Measurements from ENCODE around the gene GDPD4. TPM values are rescaled to one million over a fixed set of nuclear protein-coding genes. Genes with fewer than 3 reads are reported as not detected.

Gene GDPD4
- total and polyA plus RNA-seq, 2 donors, result 0.02 TPM; not detected in 1

- Histone ChIP-seq H3K4me1 (ENCODE audit: control insufficient read depth in 2 of 2, insufficient read depth in 2 of 2, low read length in 2 of 2) (no peaks in the 10 kb centered on the region), H3K4me3 (ENCODE audit: low read length in 2 of 2) (no peak overlapping the region), H3K36me3 (ENCODE audit: control insufficient read depth in 2 of 2, insufficient read depth in 2 of 2, low read length in 1 of 2) (no peaks in the 10 kb centered on the region), H3K27me3 (ENCODE audit: control insufficient read depth in 2 of 2, insufficient read depth in 1 of 2, low read length in 1 of 2) (no peaks in the 10 kb centered on the region), H3K27ac (ENCODE audit: low read depth in 1 of 2, low read length in 1 of 2) (no peak overlapping the region), H3K9me3 (ENCODE audit: control insufficient read depth in 2 of 2, insufficient read depth in 1 of 2, low read length in 1 of 2) (no peaks in the 10 kb centered on the region)
- WGBS, result 94% methylated on average over 8 of the region's 8 CpGs
- no peak for DNase-seq (ENCODE audit: low read depth in 6 of 9, low spot score in 9 of 9)
Observed at GRCh38 chr11:77212314-77213007, 89.0 kb downstream of the GDPD4 start.

GRCh38 chr11:77211594-77212251 is 89.8 kb downstream of the GDPD4 start:
- Histone ChIP-seq H3K27ac (ENCODE audit: low read depth in 1 of 2, low read length in 1 of 2) (no peak overlapping the region), H3K36me3 (ENCODE audit: control insufficient read depth in 2 of 2, insufficient read depth in 2 of 2, low read length in 1 of 2) (no peaks in the 10 kb centered on the region), H3K4me1 (ENCODE audit: control insufficient read depth in 2 of 2, insufficient read depth in 2 of 2, low read length in 2 of 2) (no peaks in the 10 kb centered on the region), H3K4me3 (ENCODE audit: low read length in 2 of 2) (no peak overlapping the region), H3K9me3 (ENCODE audit: control insufficient read depth in 2 of 2, insufficient read depth in 1 of 2, low read length in 1 of 2) (no peaks in the 10 kb centered on the region), H3K27me3 (ENCODE audit: control insufficient read depth in 2 of 2, insufficient read depth in 1 of 2, low read length in 1 of 2) (no peaks in the 10 kb centered on the region)
- DNase-seq (ENCODE audit: low read depth in 6 of 9, low spot score in 9 of 9), result no peak
- WGBS, result 94% methylated on average over 11 of the region's 11 CpGs

DNA sequence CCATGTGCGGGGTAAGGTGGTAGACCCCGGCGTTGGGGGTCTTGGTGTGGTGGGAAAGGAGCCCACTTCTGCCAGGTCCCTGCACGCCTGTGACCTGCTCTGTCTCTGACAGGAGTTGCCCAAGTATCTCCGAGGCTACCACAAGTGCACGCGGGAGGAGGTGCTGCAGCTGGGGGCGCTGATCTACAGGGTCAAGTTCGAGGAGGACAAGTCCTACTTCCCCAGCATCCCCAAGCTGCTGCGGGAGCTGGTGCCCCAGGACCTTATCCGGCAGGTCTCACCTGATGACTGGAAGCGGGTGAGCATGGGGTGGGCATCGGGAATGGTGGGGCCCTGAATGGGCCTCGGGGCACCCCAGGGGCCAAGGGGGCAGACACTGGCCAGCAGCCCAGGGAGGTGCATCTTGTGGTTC is 90.4 kb downstream of the GDPD4 start:
- Histone ChIP-seq H3K27ac (ENCODE audit: low read depth in 1 of 2, low read length in 1 of 2) (no peak overlapping the region), H3K9me3 (ENCODE audit: control insufficient read depth in 2 of 2, insufficient read depth in 1 of 2, low read length in 1 of 2) (no peaks in the 10 kb centered on the region), H3K4me1 (ENCODE audit: control insufficient read depth in 2 of 2, insufficient read depth in 2 of 2, low read length in 2 of 2) (no peaks in the 10 kb centered on the region), H3K36me3 (ENCODE audit: control insufficient read depth in 2 of 2, insufficient read depth in 2 of 2, low read length in 1 of 2) (no peaks in the 10 kb centered on the region), H3K27me3 (ENCODE audit: control insufficient read depth in 2 of 2, insufficient read depth in 1 of 2, low read length in 1 of 2) (no peaks in the 10 kb centered on the region), H3K4me3 (ENCODE audit: low read length in 2 of 2) (no peak overlapping the region)
- WGBS, result 96% methylated on average over 14 of the region's 14 CpGs
- no peak for DNase-seq (ENCODE audit: low read depth in 6 of 9, low spot score in 9 of 9)

DNA sequence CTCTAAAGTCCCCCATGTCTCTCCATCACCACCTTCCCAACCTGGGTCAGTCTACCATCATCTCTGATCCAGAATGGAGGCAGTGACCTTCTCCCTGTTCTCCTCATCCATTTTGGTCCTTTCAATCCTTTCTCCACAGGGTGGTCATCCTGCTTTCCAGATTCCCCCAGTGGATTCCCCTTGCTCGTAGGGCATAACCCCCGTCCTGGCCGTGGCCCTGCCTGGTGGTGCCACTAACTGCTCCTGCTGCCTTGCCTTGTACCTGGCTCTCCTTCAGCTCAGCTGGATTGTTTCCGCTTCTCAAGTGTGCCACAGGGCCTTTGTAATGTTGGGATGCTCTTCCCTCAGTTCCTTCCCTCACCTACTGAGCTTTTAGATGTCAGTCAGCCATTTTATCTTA is 91.8 kb downstream of the GDPD4 start:
- Histone ChIP-seq H3K4me1 (ENCODE audit: control insufficient read depth in 2 of 2, insufficient read depth in 2 of 2, low read length in 2 of 2) (no peaks in the 10 kb centered on the region), H3K36me3 (ENCODE audit: control insufficient read depth in 2 of 2, insufficient read depth in 2 of 2, low read length in 1 of 2) (no peaks in the 10 kb centered on the region), H3K27me3 (ENCODE audit: control insufficient read depth in 2 of 2, insufficient read depth in 1 of 2, low read length in 1 of 2) (no peaks in the 10 kb centered on the region), H3K9me3 (ENCODE audit: control insufficient read depth in 2 of 2, insufficient read depth in 1 of 2, low read length in 1 of 2) (no peaks in the 10 kb centered on the region), H3K27ac (ENCODE audit: low read depth in 1 of 2, low read length in 1 of 2) (no peak overlapping the region), H3K4me3 (ENCODE audit: low read length in 2 of 2) (no peak overlapping the region)
- WGBS, result 86% methylated on average over 4 of the region's 4 CpGs
- no peak for DNase-seq (ENCODE audit: low read depth in 6 of 9, low spot score in 9 of 9)

- DNase-seq (ENCODE audit: low read depth in 6 of 9, low spot score in 9 of 9), result no peak
- Histone ChIP-seq H3K4me3 (ENCODE audit: low read length in 2 of 2) (no peak overlapping the region), H3K36me3 (ENCODE audit: control insufficient read depth in 2 of 2, insufficient read depth in 2 of 2, low read length in 1 of 2) (no peaks in the 10 kb centered on the region), H3K9me3 (ENCODE audit: control insufficient read depth in 2 of 2, insufficient read depth in 1 of 2, low read length in 1 of 2) (no peaks in the 10 kb centered on the region), H3K27ac (ENCODE audit: low read depth in 1 of 2, low read length in 1 of 2) (no peak overlapping the region), H3K27me3 (ENCODE audit: control insufficient read depth in 2 of 2, insufficient read depth in 1 of 2, low read length in 1 of 2) (no peaks in the 10 kb centered on the region), H3K4me1 (ENCODE audit: control insufficient read depth in 2 of 2, insufficient read depth in 2 of 2, low read length in 2 of 2) (no peaks in the 10 kb centered on the region)
- 96% methylated on average over 11 of the region's 11 CpGs for WGBS
Observed at GRCh38 chr11:77208535-77208934, 93.0 kb downstream of the GDPD4 start.

- no peaks in the 10 kb centered on the region for H3K27me3 ChIP-seq (ENCODE audit: control insufficient read depth in 2 of 2, insufficient read depth in 1 of 2, low read length in 1 of 2)
- no peak overlapping the region for H3K4me3 ChIP-seq (ENCODE audit: low read length in 2 of 2)
- DNase-seq (ENCODE audit: low read depth in 6 of 9, low spot score in 9 of 9), result no peak
- no peaks in the 10 kb centered on the region for H3K9me3 ChIP-seq (ENCODE audit: control insufficient read depth in 2 of 2, insufficient read depth in 1 of 2, low read length in 1 of 2)
- no peak overlapping the region for H3K27ac ChIP-seq (ENCODE audit: low read depth in 1 of 2, low read length in 1 of 2)
- no peaks in the 10 kb centered on the region for H3K36me3 ChIP-seq (ENCODE audit: control insufficient read depth in 2 of 2, insufficient read depth in 2 of 2, low read length in 1 of 2)
- WGBS, result 94% methylated on average over 10 of the region's 10 CpGs
- H3K4me1 ChIP-seq (ENCODE audit: control insufficient read depth in 2 of 2, insufficient read depth in 2 of 2, low read length in 2 of 2), result no peaks in the 10 kb centered on the region
Observed at GRCh38 chr11:77207618-77208313, 93.7 kb downstream of the GDPD4 start.

GRCh38 chr11:77207019-77207485 is 94.4 kb downstream of the GDPD4 start:
- H3K27ac ChIP-seq (ENCODE audit: low read depth in 1 of 2, low read length in 1 of 2), result no peak overlapping the region
- H3K9me3 ChIP-seq (ENCODE audit: control insufficient read depth in 2 of 2, insufficient read depth in 1 of 2, low read length in 1 of 2), result no peaks in the 10 kb centered on the region
- DNase-seq (ENCODE audit: low read depth in 6 of 9, low spot score in 9 of 9), result no peak
- H3K4me1 ChIP-seq (ENCODE audit: control insufficient read depth in 2 of 2, insufficient read depth in 2 of 2, low read length in 2 of 2), result no peaks in the 10 kb centered on the region
- no peaks in the 10 kb centered on the region for H3K27me3 ChIP-seq (ENCODE audit: control insufficient read depth in 2 of 2, insufficient read depth in 1 of 2, low read length in 1 of 2)
- 92% methylated on average over 10 of the region's 10 CpGs for WGBS
- H3K36me3 ChIP-seq (ENCODE audit: control insufficient read depth in 2 of 2, insufficient read depth in 2 of 2, low read length in 1 of 2), result no peaks in the 10 kb centered on the region
- no peak overlapping the region for H3K4me3 ChIP-seq (ENCODE audit: low read length in 2 of 2)

DNA sequence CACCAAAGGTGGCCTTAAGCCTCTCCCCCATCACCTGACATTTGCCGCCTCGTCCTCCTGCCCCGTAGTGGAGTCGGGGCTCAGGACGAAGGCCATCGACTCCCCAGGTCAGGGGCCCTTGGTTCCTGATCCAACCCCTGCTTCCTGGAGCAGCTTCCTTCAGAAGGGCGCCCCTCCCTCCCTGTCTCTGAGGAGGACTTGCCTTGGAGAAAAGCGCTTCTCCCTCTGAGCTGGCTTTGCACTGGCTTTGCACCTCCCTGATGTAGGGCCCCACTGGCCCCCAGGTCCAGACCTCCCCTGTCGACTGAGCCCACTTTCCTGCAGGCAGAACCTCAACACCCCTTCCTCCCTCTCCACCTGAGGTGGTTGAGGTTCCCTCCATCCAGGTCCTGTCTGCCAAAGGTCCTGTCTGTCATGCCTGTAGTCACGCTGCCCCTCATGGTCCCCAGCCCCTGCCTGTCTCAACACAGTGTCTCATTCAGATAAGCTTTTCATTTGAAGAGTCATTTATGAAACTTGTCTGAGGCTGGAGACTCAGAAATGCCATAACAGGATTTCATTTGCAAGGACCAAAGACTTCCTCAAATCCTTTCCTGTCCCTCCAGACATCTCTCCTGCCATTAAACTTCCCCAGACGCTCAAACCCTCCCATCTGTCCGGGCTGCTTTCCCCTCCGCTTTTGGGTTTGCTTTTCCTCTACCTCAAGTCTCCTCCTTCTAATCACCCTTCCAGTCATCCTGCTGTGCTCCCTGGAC is 95.0 kb downstream of the GDPD4 start:
- no peaks in the 10 kb centered on the region for H3K27me3 ChIP-seq (ENCODE audit: control insufficient read depth in 2 of 2, insufficient read depth in 1 of 2, low read length in 1 of 2)
- no peak overlapping the region for H3K4me3 ChIP-seq (ENCODE audit: low read length in 2 of 2)
- H3K27ac ChIP-seq (ENCODE audit: low read depth in 1 of 2, low read length in 1 of 2), result no peak overlapping the region
- DNase-seq (ENCODE audit: low read depth in 6 of 9, low spot score in 9 of 9), result no peak
- 54% methylated on average over 13 of the region's 13 CpGs for WGBS
- H3K36me3 ChIP-seq (ENCODE audit: control insufficient read depth in 2 of 2, insufficient read depth in 2 of 2, low read length in 1 of 2), result no peaks in the 10 kb centered on the region
- no peaks in the 10 kb centered on the region for H3K9me3 ChIP-seq (ENCODE audit: control insufficient read depth in 2 of 2, insufficient read depth in 1 of 2, low read length in 1 of 2)
- H3K4me1 ChIP-seq (ENCODE audit: control insufficient read depth in 2 of 2, insufficient read depth in 2 of 2, low read length in 2 of 2), result no peaks in the 10 kb centered on the region
